ENCODE measurements around the gene RPL22L1.

- TF ChIP-seq CTCF (IDR thresholded peaks at IDR 0.05; ENCODE audit: poor library complexity, severe bottlenecking), result no peak
- no peak for TF ChIP-seq MXI1 (conservative IDR thresholded peaks at IDR 0.05; ENCODE audit: poor library complexity, severe bottlenecking)
- no peak for TF ChIP-seq TAF1 (IDR thresholded peaks at IDR 0.05; ENCODE audit: low read depth)
- no peak for TF ChIP-seq REST (IDR thresholded peaks at IDR 0.05; ENCODE audit: borderline replicate concordance)
- TF ChIP-seq POLR2AphosphoS5 (IDR thresholded peaks at IDR 0.05), result no peak
- no peak for TF ChIP-seq RAD21 (conservative IDR thresholded peaks at IDR 0.05)
Measured at GRCh38 chr3:170844377-170844776, 25.6 kb downstream of the RPL22L1 start.

Data from neural cell (in vitro differentiated cells).